A549 treated with DMSO at 1 μM for 4 hours (cell line): ENCODE results near the gene OR2J1. TPM values are rescaled to one million over a fixed set of nuclear protein-coding genes. Genes with fewer than 3 reads are reported as not detected.

Experiments
- total RNA-seq: library from RNA; stranded (reverse); fragments of 200-300 nt; extraction: Qiagen RNA extraction; gene quantifications from 5 replicates; pipeline ENCODE4 v1.2.3, GENCODE V29; 2022; ENCODE audit warnings: low read depth

The OR2J1 gene
- total RNA-seq, result not detected in 5 replicates

GRCh38 chr6:29099190-29099589 is at the start of gene OR2J1:
OR2J1 (plus strand) TSS chr6:29099490; CDS start chr6:29100943, 1,453 bp downstream.

GRCh38 chr6:29087213-29087612 is 12.1 kb upstream of the OR2J1 start, which contains the start of gene OR2B3:
OR2B3 (minus strand) TSS chr6:29087313; CDS start chr6:29087248, 65 bp downstream.

GRCh38 chr6:29107758-29108157 is 8.5 kb downstream of the OR2J1 start, which contains the start of gene OR2J3:
OR2J3 (plus strand) TSS chr6:29108058; CDS start chr6:29111891, 3,833 bp downstream.

Other genes with a start within 250 kb of the OR2J1 start
- 40.7 to 48.8 TPM (median 45.8 TPM) in 5 replicates for gene TRIM27, start 175.5 kb upstream of the OR2J1 start, total RNA-seq
- 0.15 to 0.37 TPM (median 0.19 TPM) in 5 replicates for gene ZNF311, start 94.2 kb upstream of the OR2J1 start, total RNA-seq
- not detected in 5 replicates for gene OR2W1, start 54.3 kb upstream of the OR2J1 start, total RNA-seq
- gene OR2B3, start 12.2 kb upstream of the OR2J1 start, total RNA-seq, result not detected in 5 replicates
- gene OR2J3, start 8.6 kb downstream of the OR2J1 start, total RNA-seq, result not detected in 5 replicates
- not detected in 5 replicates for gene OR2J2, start 71.4 kb downstream of the OR2J1 start, total RNA-seq
- gene OR14J1, start 202.2 kb downstream of the OR2J1 start, total RNA-seq, result not detected in 5 replicates